IMR-90 (cell line): ENCODE measurements around the gene FAS. TPM values are rescaled to one million over a fixed set of nuclear protein-coding genes. Genes with fewer than 3 reads are reported as not detected.

Experiments used
- ATAC-seq: fragments of 200-7000 bp; cut with Tn5 transposase; 2 replicates; pipeline ENCODE4 v1.9.1; 2020; ENCODE audit warnings: low read depth, mild to moderate bottlenecking, moderate library complexity
- BruUV-seq: library from RNA; stranded (reverse); fragments of 400-500 nt; replicated peaks from 2 replicates; lab custom pipeline; 2021; lab: Mats Ljungman, UMichigan
- CTCF ChIA-PET: fragments of 300-600 bp; formaldehyde crosslinking; extraction: SDS; loops from one replicate; lab custom pipeline; 2021; ENCODE audit warnings: antibody characterized with exemption; lab: Yijun Ruan, JAX
- POLR2A ChIA-PET: fragments of 300-600 bp; sonication (Branson Sonifier 250); formaldehyde crosslinking; loops from one replicate; lab custom pipeline; 2022; ENCODE audit warnings: antibody characterized with exemption; ENCODE audit not compliant: unreplicated experiment; lab: Charles Lee
- DNase-seq: peaks from one replicate; pipeline ENCODE4 v3.0.0; 2013
- H2AFZ ChIP-seq: replicated peaks from 2 replicates; pipeline ENCODE3; 2013; ENCODE audit warnings: low read length, mild to moderate bottlenecking; ENCODE audit not compliant: poor library complexity
- H2AK5ac ChIP-seq: 2 replicates; pipeline ENCODE4 v1.6.1; 2013; ENCODE audit warnings: low read depth, low read length, inconsistent platforms
- H2AK9ac ChIP-seq: replicated peaks from 2 replicates; pipeline ENCODE3; 2013; ENCODE audit warnings: mild to moderate bottlenecking, low read depth, low read length, moderate library complexity; ENCODE audit not compliant: poor library complexity
- H2BK120ac ChIP-seq: 2 replicates; pipeline ENCODE4 v1.6.1; 2013; ENCODE audit warnings: low read depth, low read length, inconsistent platforms
- H2BK15ac ChIP-seq: 3 replicates; pipeline ENCODE4 v1.6.1; 2013; ENCODE audit warnings: low read depth, low read length, inconsistent platforms
- H2BK20ac ChIP-seq: 2 replicates; pipeline ENCODE4 v1.6.1; 2013; ENCODE audit warnings: low read depth, mild to moderate bottlenecking, inconsistent platforms, low read length, moderate library complexity
- H2BK5ac ChIP-seq: 2 replicates; pipeline ENCODE4 v1.6.1; 2013; ENCODE audit warnings: mild to moderate bottlenecking, low read depth, low read length, inconsistent platforms; ENCODE audit not compliant: poor library complexity, severe bottlenecking
- H3K14ac ChIP-seq: replicated peaks from 2 replicates; pipeline ENCODE4 v1.6.1; 2013; ENCODE audit warnings: low read depth, low read length, inconsistent platforms
- H3K18ac ChIP-seq: 2 replicates; pipeline ENCODE4 v1.6.1; 2013; ENCODE audit warnings: low read depth, low read length, control low read depth
- H3K23ac ChIP-seq: 2 replicates; pipeline ENCODE4 v1.6.1; 2013; ENCODE audit warnings: low read depth, low read length, inconsistent platforms
- H3K27ac ChIP-seq: 2 replicates; pipeline ENCODE4 v1.5.1; 2013; ENCODE audit warnings: mild to moderate bottlenecking, control low read depth, low read length; ENCODE audit not compliant: insufficient read depth
- H3K27me3 ChIP-seq: 2 replicates; pipeline ENCODE4 v1.6.1; 2013; ENCODE audit warnings: low read length; ENCODE audit not compliant: control insufficient read depth, insufficient read depth
- H3K36me3 ChIP-seq: 2 replicates; pipeline ENCODE4 v1.6.1; 2013; ENCODE audit warnings: low read length, mixed read lengths; ENCODE audit not compliant: control insufficient read depth, insufficient read depth
- H3K4ac ChIP-seq: 2 replicates; pipeline ENCODE4 v1.6.1; 2013; ENCODE audit warnings: low read depth, low read length, inconsistent platforms
- H3K4me1 ChIP-seq: 2 replicates; pipeline ENCODE4 v1.6.1; 2013; ENCODE audit warnings: low read length, mixed read lengths; ENCODE audit not compliant: control insufficient read depth, insufficient read depth
- H3K4me2 ChIP-seq: 2 replicates; pipeline ENCODE4 v1.6.1; 2013; ENCODE audit warnings: low read depth, mild to moderate bottlenecking, control low read depth, low read length, moderate library complexity
- H3K4me3 ChIP-seq: 2 replicates; pipeline ENCODE4 v1.5.1; 2013; ENCODE audit warnings: low read depth, mild to moderate bottlenecking, control low read depth, low read length, moderate library complexity; ENCODE audit not compliant: insufficient read depth
- H3K56ac ChIP-seq: 2 replicates; pipeline ENCODE4 v1.6.1; 2013; ENCODE audit warnings: low read length, inconsistent platforms; ENCODE audit not compliant: insufficient read depth; ENCODE audit errors: extremely low read depth
- H3K79me1 ChIP-seq, 2 experiments: 2 replicates each; pipeline ENCODE4 v1.6.1; 2013; ENCODE audit warnings: low read length in 2 of 2, inconsistent platforms in 1 of 2, low read depth in 1 of 2
- H3K9ac ChIP-seq: 2 replicates; pipeline ENCODE4 v1.6.1; 2013; ENCODE audit warnings: low read depth, low read length, control low read depth
- H3K9me1 ChIP-seq: 2 replicates; pipeline ENCODE4 v1.6.1; 2013; ENCODE audit warnings: low read length, inconsistent platforms; ENCODE audit not compliant: insufficient read depth
- H3K9me3 ChIP-seq: 2 replicates; pipeline ENCODE4 v1.6.1; 2013; ENCODE audit warnings: low read length; ENCODE audit not compliant: control insufficient read depth, insufficient read depth
- H4K20me1 ChIP-seq: 2 replicates; pipeline ENCODE4 v1.6.1; 2013; ENCODE audit warnings: low read length, inconsistent platforms; ENCODE audit not compliant: insufficient read depth
- H4K5ac ChIP-seq: 2 replicates; pipeline ENCODE4 v1.6.1; 2013; ENCODE audit warnings: mild to moderate bottlenecking, low read depth, low read length, control low read depth
- H4K8ac ChIP-seq, 2 experiments: 2 replicates each; pipeline ENCODE4 v1.6.1; 2013; ENCODE audit warnings: low read depth in 2 of 2, low read length in 2 of 2, control low read depth in 1 of 2, inconsistent platforms in 1 of 2
- H4K91ac ChIP-seq: 2 replicates; pipeline ENCODE4 v1.6.1; 2013; ENCODE audit warnings: low read depth, low read length, inconsistent platforms; ENCODE audit not compliant: insufficient read depth
- CEBPB ChIP-seq: IDR thresholded peaks from 2 replicates; pipeline ENCODE4 v1.6.1; 2012; ENCODE audit warnings: low read depth, low read length, improper control_type of control experiment
- FOS ChIP-seq: fragments of 150-350 bp; IDR thresholded peaks from 2 replicates; pipeline ENCODE4 v1.6.1; 2016; ENCODE audit warnings: low read depth, low read length
- MAFK ChIP-seq: IDR thresholded peaks from 2 replicates; pipeline ENCODE4 v1.6.1; 2012; ENCODE audit warnings: low read depth, low read length, improper control_type of control experiment
- NFE2L2 ChIP-seq: fragments of 150-350 bp; IDR thresholded peaks from 2 replicates; pipeline ENCODE4 v1.6.1; 2016; ENCODE audit warnings: low read depth, mild to moderate bottlenecking, low read length
- RFX5 ChIP-seq: IDR thresholded peaks from 2 replicates; pipeline ENCODE4 v1.8.0; 2012; ENCODE audit warnings: low read depth, mild to moderate bottlenecking, low read length, moderate library complexity
- SMC3 ChIP-seq: fragments of 150-350 bp; IDR thresholded peaks from 2 replicates; pipeline ENCODE4 v1.6.1; 2016; ENCODE audit warnings: low read depth, mild to moderate bottlenecking, antibody characterized with exemption, low read length, moderate library complexity
- WGBS, 2 experiments: methylation state at CpG; one replicate each; pipeline versions ENCODE4 v1.1.5 to v1.1.7; 2013; ENCODE audit warnings: missing lambda C conversion rate in 2 of 2; ENCODE audit not compliant: insufficient read length in 1 of 2; ENCODE audit errors: extremely low coverage in 2 of 2; 5-methylcytosine and 5-hydroxymethylcytosine counted together
- dilution Hi-C: fragments of 300-500 bp; cut with HindIII; formaldehyde crosslinking; loops from one replicate; pipeline ENCODE4 v1.14.3; 2018; ENCODE audit warnings: low sequenced_read_pairs; ENCODE audit not compliant: unreplicated experiment
- in situ Hi-C: fragments of 300-500 bp; cut with MboI; formaldehyde crosslinking; loops from 3 replicates; pipeline ENCODE4 v1.14.3; 2019; ENCODE audit warnings: low sequenced_read_pairs, inconsistent platforms, mixed read lengths
- intact Hi-C: fragments of 100-400 bp; cut with micrococcal nuclease; formaldehyde crosslinking; loops from 2 replicates; pipeline ENCODE4 v1.10.0; 2022
- polyA plus RNA-seq, 3 experiments: library from polyadenylated mRNA; depleted of rRNA; stranded (reverse); fragments of >200 nt; gene quantifications; 2 replicates each; pipeline ENCODE4 v1.2.3, GENCODE V29; 2012; ENCODE audit warnings: low replicate concordance in 1 of 3
- total RNA-seq: library from RNA; depleted of rRNA; stranded (reverse); fragments of >200 nt; gene quantifications from 2 replicates; pipeline ENCODE4 v1.2.3, GENCODE V29; 2012
- TF ChIP-seq, protein P1 (sequence below): fragments of 150-350 bp; IDR thresholded peaks from 2 replicates; pipeline ENCODE4 v1.6.1; 2017; ENCODE audit warnings: mild to moderate bottlenecking, antibody characterized with exemption, low read length, low read depth

Gene FAS
- total and polyA plus RNA-seq, 2 of the 4 experiments (the other 2 are of a cell fraction): 34.3 to 53.8 TPM

DNA sequence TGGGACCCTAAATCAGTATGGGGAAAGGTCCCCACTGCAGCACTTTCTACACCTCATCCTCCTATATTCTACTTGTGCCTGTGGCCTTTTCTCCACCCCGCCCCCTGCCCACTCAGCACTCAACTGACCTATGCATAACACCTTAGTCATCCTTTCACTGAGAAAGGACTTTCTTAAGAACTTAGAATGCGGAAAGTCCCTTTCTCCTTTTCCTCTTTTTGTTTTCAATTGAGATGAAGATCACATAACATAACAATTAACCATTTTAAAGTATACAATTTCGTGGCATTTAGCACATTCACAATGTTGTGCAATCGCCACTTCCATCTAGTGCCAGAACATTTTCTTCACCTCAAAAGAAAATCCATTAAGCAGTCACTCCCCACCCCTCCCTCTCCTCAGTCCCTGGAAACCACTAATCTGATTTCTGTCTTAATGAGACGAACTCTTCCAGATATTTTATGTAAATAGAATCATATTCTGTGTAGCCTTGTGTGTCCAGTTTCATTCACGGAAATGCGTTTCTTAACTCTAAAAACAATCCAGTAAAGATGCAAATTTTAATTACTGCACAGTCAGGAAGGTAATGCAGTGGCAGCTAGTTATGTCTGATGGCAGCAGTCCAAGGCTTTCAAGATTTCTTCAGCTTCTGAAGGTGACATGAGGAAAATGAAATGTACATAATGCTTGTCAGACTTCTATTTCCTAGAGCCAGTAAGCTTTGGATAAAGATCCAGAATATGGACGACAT lies 41.7 kb downstream of the FAS start:
- DNase-seq (peak; percentile 91), ATAC-seq (peak; percentile 78)
- H2AFZ ChIP-seq: no peak overlapping the region
- TF ChIP-seq MAFK (peak; percentile 83), SMC3 (0 out of 2 replicates have a peak, but pooled peaks have one; percentile 3), RFX5 (no peak), FOS (peak; percentile 70; the same call in 1 of the 2 replicates), NFE2L2 (peak; percentile 70; the same call in 1 of the 2 replicates), CEBPB (peak; percentile 97)
- TF ChIP-seq, protein P1, sequence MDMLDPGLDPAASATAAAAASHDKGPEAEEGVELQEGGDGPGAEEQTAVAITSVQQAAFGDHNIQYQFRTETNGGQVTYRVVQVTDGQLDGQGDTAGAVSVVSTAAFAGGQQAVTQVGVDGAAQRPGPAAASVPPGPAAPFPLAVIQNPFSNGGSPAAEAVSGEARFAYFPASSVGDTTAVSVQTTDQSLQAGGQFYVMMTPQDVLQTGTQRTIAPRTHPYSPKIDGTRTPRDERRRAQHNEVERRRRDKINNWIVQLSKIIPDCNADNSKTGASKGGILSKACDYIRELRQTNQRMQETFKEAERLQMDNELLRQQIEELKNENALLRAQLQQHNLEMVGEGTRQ: no peak
- H3K18ac ChIP-seq: peak overlapping the region; percentile 91
- no peaks in the 10 kb centered on the region for H3K36me3 ChIP-seq
- no peak overlapping the region; the same call in 1 of the 2 replicates for H4K91ac ChIP-seq
- POLR2A ChIA-PET: no interaction called here
- H3K4ac ChIP-seq: peak overlapping the region; percentile 70; the same call in 1 of the 2 replicates
- 0% methylated on average over 3 of the region's 8 CpGs; no CpG with 5 or more reads in 1 of the 2 experiments for WGBS, 2 experiments
- no TSS peak for BruUV-seq
- CTCF ChIA-PET: interaction anchor here (1.6 kb wide), 1 partner anchor 185 kb away, joined by 7 read pairs; no protein-coding TSS in a partner anchor
- peaks cover 5% of the 10 kb centered on the region for H3K9me1 ChIP-seq
- H3K9me3 ChIP-seq: no peaks in the 10 kb centered on the region
- peak overlapping the region in 1 of 2 experiments; percentile 12; a peak in 1 of 4 replicates for H4K8ac ChIP-seq
- no peak overlapping the region; the same call in 1 of the 2 replicates for H2AK5ac ChIP-seq
- peak overlapping the region; percentile 40; the same call in 1 of the 2 replicates for H2BK120ac ChIP-seq
- no peak overlapping the region for H3K23ac ChIP-seq
- no peak overlapping the region for H3K56ac ChIP-seq
- no peak overlapping the region; the same call in 1 of the 2 replicates for H3K27ac ChIP-seq
- H3K27me3 ChIP-seq: no peaks in the 10 kb centered on the region
- peak overlapping the region; percentile 51 for H3K14ac ChIP-seq
- H2BK15ac ChIP-seq: 0 out of 3 replicates have a peak overlapping the region, but pooled peaks have one; percentile 12
- H2AK9ac ChIP-seq: no peak overlapping the region
- peak overlapping the region; percentile 51 for H2BK5ac ChIP-seq
- no peaks in the 10 kb centered on the region for H4K20me1 ChIP-seq
- H3K4me3 ChIP-seq: no peak overlapping the region
- H3K4me2 ChIP-seq: peak overlapping the region; percentile 29
- intact Hi-C loops (loop anchor here (5.0 kb wide), 1 partner anchor 40 kb away; no protein-coding TSS in a partner anchor), in situ Hi-C loops (loop anchor here (5.0 kb wide), 1 partner anchor 180 kb away; no protein-coding TSS in a partner anchor), dilution Hi-C loops (no loop called here)
- H3K4me1 ChIP-seq: peaks cover 19% of the 10 kb centered on the region
- no peak overlapping the region for H3K9ac ChIP-seq
- H2BK20ac ChIP-seq: peak overlapping the region; percentile 55; the same call in 1 of the 2 replicates
- no peaks in the 10 kb centered on the region for H3K79me1 ChIP-seq
- H4K5ac ChIP-seq: peak overlapping the region; percentile 57; the same call in 1 of the 2 replicates
